ENCODE measurements around the gene UBE2D1.

DNA sequence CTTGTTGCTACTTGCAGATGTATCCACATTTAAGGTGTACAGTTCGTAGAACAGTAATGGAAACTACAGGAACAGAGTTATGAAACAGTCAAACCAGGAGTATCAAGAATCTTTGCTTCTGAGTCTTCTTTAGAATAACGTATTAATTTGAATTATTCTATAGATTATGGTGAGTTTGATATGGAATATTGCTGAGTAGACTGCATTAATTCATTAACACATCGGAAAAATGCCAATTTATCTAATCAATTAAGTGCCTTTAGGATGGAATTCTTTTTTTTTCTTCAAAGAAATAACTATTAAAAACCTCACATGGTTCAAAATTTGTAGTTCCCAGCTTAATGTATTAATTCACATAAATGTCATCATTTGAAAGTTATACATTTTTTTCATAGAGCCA lies 54.2 kb downstream of the UBE2D1 start:
- TF ChIP-seq, protein P1, sequence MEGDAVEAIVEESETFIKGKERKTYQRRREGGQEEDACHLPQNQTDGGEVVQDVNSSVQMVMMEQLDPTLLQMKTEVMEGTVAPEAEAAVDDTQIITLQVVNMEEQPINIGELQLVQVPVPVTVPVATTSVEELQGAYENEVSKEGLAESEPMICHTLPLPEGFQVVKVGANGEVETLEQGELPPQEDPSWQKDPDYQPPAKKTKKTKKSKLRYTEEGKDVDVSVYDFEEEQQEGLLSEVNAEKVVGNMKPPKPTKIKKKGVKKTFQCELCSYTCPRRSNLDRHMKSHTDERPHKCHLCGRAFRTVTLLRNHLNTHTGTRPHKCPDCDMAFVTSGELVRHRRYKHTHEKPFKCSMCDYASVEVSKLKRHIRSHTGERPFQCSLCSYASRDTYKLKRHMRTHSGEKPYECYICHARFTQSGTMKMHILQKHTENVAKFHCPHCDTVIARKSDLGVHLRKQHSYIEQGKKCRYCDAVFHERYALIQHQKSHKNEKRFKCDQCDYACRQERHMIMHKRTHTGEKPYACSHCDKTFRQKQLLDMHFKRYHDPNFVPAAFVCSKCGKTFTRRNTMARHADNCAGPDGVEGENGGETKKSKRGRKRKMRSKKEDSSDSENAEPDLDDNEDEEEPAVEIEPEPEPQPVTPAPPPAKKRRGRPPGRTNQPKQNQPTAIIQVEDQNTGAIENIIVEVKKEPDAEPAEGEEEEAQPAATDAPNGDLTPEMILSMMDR (IDR thresholded peaks at IDR 0.05): no peak
- no peak for TF ChIP-seq EZH2 (IDR thresholded peaks at IDR 0.05)
- no peak for TF ChIP-seq EZH2phosphoT487 (IDR thresholded peaks at IDR 0.05)

All from neural progenitor cell (in vitro differentiated cells).